Thyroid gland (tissue), 4 donors: ENCODE results near the gene PCNX3. TPM values are rescaled to one million over a fixed set of nuclear protein-coding genes. Genes with fewer than 3 reads are reported as not detected.

Experiments used
- DNase-seq, 2 donors: peaks; one replicate each; pipeline ENCODE4 v3.0.0-alpha.2; 2019
- H3K27ac ChIP-seq, 3 donors: fragments of 200-600 bp; sonication (generic); 1 replicate in 2 of 3; 2 replicates in 1 of 3; pipeline ENCODE4 v1.5.1; 2016 to 2019; ENCODE audit warnings: mild to moderate bottlenecking in 1 of 3, moderate library complexity in 1 of 3
- H3K27me3 ChIP-seq: fragments of 200-600 bp; sonication (generic); one replicate; pipeline ENCODE4 v1.5.1; 2019
- H3K36me3 ChIP-seq, 2 donors: fragments of 200-600 bp; sonication (generic); one replicate each; pipeline ENCODE4 v1.5.1; 2016 to 2019
- H3K4me1 ChIP-seq, 2 donors: fragments of 200-600 bp; sonication (generic); one replicate each; pipeline ENCODE4 v1.5.1; 2017 to 2019
- H3K4me3 ChIP-seq, 3 donors: fragments of 200-600 bp; sonication (generic); replicated peaks in 1 of 3; 1 replicate in 2 of 3; 2 replicates in 1 of 3; pipeline ENCODE4 v1.5.1; 2016; ENCODE audit warnings: mild to moderate bottlenecking in 1 of 3
- H3K9me3 ChIP-seq: fragments of 200-600 bp; sonication (generic); one replicate; pipeline ENCODE4 v1.5.1; 2017
- POLR2A ChIP-seq, 2 donors: fragments of 450-650 bp; IDR thresholded peaks; one replicate each; pipeline ENCODE4 v1.6.1; 2017; ENCODE audit warnings: antibody characterized with exemption in 2 of 2, mild to moderate bottlenecking in 2 of 2, moderate library complexity in 1 of 2
- WGBS, 2 donors: methylation state at CpG; one replicate each; pipeline ENCODE4 v1.1.5; 2017; 5-methylcytosine and 5-hydroxymethylcytosine counted together
- intact Hi-C: fragments of 100-400 bp; cut with DNase I; formaldehyde crosslinking; loops from one replicate; pipeline ENCODE4 v1.15.1; 2023
- total RNA-seq, 4 donors: library from RNA; depleted of rRNA; stranded (reverse); fragments of >200 nt; gene quantifications; one replicate each; pipeline ENCODE4 v1.2.3, GENCODE V29; 2016
- TF ChIP-seq, protein P1 (sequence below), 6 experiments: fragments of 200-600 bp in 3 of 6; fragments of 450-650 bp in 3 of 6; sonication (generic) in 3 of 6; IDR thresholded peaks; one replicate each; pipeline ENCODE4 v1.5.1; 2016 to 2019; ENCODE audit warnings: antibody characterized with exemption in 6 of 6, mild to moderate bottlenecking in 2 of 6, inconsistent platforms in 1 of 6, moderate library complexity in 1 of 6

PCNX3 gene
- total RNA-seq, 4 donors from 2014 or later, result 18.9 to 54.2 (median 47.0) TPM

DNA sequence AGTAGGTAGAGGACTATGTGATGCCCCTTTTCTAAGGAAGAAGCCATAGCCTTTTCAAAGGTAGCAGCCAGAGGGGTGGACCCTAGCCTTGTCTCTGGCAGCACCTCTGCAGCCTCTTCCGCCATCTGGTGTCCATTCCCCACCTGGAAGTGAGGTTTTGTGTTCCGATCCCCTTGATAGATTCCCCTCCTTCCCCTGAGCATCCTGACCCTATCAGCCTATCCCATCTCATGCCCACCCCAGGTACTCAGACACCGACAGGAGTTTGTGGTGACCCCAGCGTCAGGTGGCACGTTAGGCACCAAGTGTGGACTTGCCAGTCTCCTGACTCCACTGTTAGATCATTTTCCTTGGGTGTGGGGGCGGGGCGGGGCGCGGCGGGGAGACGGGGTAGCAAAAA is 43.6 kb upstream of the PCNX3 start:
- Histone ChIP-seq H3K9me3 (no peaks in the 10 kb centered on the region), H3K27ac (peak overlapping the region in 1 of 3 donors; percentile 49), H3K4me3 (peak overlapping the region in 1 of 3 donors; percentile 62), H3K4me1 (peaks cover 54 to 68% of the 10 kb centered on the region in 2 donors), H3K27me3 (no peaks in the 10 kb centered on the region), H3K36me3 (no peaks in the 10 kb centered on the region)
- intact Hi-C loops, result loop anchor here (2.0 kb wide), 1 partner anchor 29 kb away; no protein-coding TSS in a partner anchor
- DNase-seq, result no peak
- 10 to 13% methylated on average over 11 of the region's 11 CpGs for WGBS, 2 donors
- no peak for TF ChIP-seq POLR2A (IDR thresholded peaks at IDR 0.05)
- TF ChIP-seq, protein P1, sequence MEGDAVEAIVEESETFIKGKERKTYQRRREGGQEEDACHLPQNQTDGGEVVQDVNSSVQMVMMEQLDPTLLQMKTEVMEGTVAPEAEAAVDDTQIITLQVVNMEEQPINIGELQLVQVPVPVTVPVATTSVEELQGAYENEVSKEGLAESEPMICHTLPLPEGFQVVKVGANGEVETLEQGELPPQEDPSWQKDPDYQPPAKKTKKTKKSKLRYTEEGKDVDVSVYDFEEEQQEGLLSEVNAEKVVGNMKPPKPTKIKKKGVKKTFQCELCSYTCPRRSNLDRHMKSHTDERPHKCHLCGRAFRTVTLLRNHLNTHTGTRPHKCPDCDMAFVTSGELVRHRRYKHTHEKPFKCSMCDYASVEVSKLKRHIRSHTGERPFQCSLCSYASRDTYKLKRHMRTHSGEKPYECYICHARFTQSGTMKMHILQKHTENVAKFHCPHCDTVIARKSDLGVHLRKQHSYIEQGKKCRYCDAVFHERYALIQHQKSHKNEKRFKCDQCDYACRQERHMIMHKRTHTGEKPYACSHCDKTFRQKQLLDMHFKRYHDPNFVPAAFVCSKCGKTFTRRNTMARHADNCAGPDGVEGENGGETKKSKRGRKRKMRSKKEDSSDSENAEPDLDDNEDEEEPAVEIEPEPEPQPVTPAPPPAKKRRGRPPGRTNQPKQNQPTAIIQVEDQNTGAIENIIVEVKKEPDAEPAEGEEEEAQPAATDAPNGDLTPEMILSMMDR (IDR thresholded peaks at IDR 0.05), result peak in 4 of 6 experiments; percentile 10 to 22 (median 20)

DNA sequence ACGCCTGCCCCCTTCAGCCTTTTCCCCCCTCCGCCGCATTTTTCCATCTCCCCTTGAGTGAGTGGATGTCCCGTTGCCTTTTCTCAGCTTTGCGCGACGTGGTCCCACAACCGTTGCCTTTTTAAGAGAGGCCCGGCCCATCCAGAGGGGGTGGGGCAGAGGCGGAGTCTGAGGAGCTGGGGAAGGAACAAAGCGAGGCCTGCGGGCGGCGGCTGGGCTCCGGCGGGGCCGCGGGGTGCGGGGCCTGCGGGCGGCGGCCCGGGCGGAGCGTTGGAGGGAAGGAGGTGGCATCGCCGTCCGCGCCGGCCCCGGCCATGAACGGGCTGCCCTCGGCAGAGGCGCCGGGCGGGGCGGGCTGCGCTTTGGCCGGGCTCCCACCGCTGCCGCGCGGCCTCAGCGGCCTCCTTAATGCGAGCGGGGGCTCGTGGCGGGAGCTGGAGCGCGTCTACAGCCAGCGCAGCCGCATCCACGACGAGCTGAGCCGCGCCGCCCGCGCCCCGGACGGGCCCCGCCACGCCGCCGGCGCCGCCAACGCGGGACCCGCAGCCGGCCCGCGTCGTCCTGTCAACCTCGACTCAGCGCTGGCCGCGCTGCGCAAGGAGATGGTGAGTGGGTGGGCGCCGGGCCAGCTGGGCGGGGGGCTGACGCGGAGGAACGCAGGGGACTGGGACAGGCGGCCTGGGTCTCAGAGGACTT is 43.1 kb upstream of the PCNX3 start, which contains the start of gene FAM89B:
FAM89B (plus strand) TSS at position 183 of the 696 bp plus-strand sequence; CDS start at position 315, 132 bp downstream.
- peak; percentile 92 to 94 for DNase-seq
- Histone ChIP-seq H3K27ac (peak within 1 kb of the TSS in 1 of 3 donors; percentile 81), H3K4me3 (peak within 1 kb of the TSS in 2 of 3 donors; percentile 31 to 62), H3K27me3 (no peaks in the 10 kb centered on the region), H3K36me3 (no peaks in the 10 kb centered on the region), H3K9me3 (no peaks in the 10 kb centered on the region), H3K4me1 (peaks cover 52 to 71% of the 10 kb centered on the region in 2 donors)
- TF ChIP-seq, protein P1 (IDR thresholded peaks at IDR 0.05), result peak in 1 of 6 experiments; percentile 1
- TF ChIP-seq POLR2A (IDR thresholded peaks at IDR 0.05), result peak in 1 of 2 donors; percentile 74
- 0% methylated on average over 40 to 46 of the region's 86 CpGs for WGBS, 2 donors
- intact Hi-C loops, result loop anchor here (2.0 kb wide), 1 partner anchor 30 kb away; no protein-coding TSS in a partner anchor

DNA sequence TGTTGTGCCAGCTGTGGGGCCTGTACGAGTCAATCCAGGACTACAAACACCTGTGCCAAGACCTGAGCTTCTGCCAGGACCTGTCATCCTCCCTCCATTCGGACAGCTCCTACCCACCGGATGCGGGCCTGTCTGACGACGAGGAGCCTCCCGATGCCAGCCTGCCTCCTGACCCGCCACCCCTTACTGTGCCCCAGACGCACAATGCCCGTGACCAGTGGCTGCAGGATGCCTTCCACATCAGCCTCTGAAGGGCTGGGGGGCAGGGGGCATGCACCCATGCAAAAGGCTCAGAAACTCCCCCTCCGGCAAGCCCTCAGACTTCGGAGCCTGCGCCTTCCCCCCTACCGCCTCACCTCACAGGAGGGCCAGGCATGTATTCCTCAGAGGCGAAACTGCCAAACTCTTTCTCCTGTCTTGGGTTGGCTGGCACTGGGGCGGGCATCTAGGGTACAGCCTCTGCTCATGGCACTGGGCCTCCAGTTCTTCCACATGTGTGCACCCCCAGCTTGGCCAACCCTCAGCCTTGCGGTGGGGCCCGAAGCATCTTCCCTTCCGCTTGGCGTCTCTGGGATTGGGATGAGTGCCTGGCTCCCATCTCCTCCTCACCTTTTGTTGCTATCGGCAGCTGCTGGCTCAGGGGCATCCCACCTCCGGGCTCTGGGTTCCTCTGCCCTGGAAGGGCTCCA is 42.0 kb upstream of the PCNX3 start:
- intact Hi-C loops, result loop anchor here (2.0 kb wide), 1 partner anchor 31 kb away; no protein-coding TSS in a partner anchor
- Histone ChIP-seq H3K36me3 (no peaks in the 10 kb centered on the region), H3K27ac (peak overlapping the region in 2 of 3 donors; percentile 22 to 81), H3K27me3 (no peaks in the 10 kb centered on the region), H3K4me3 (peak overlapping the region in 1 of 3 donors; percentile 62), H3K4me1 (peaks cover 52 to 65% of the 10 kb centered on the region in 2 donors), H3K9me3 (no peaks in the 10 kb centered on the region)
- TF ChIP-seq POLR2A (IDR thresholded peaks at IDR 0.05), result no peak
- TF ChIP-seq, protein P1 (IDR thresholded peaks at IDR 0.05), result no peak
- WGBS, 2 donors, result 41 to 62% methylated on average over 14 of the region's 22 CpGs
- no peak for DNase-seq

DNA sequence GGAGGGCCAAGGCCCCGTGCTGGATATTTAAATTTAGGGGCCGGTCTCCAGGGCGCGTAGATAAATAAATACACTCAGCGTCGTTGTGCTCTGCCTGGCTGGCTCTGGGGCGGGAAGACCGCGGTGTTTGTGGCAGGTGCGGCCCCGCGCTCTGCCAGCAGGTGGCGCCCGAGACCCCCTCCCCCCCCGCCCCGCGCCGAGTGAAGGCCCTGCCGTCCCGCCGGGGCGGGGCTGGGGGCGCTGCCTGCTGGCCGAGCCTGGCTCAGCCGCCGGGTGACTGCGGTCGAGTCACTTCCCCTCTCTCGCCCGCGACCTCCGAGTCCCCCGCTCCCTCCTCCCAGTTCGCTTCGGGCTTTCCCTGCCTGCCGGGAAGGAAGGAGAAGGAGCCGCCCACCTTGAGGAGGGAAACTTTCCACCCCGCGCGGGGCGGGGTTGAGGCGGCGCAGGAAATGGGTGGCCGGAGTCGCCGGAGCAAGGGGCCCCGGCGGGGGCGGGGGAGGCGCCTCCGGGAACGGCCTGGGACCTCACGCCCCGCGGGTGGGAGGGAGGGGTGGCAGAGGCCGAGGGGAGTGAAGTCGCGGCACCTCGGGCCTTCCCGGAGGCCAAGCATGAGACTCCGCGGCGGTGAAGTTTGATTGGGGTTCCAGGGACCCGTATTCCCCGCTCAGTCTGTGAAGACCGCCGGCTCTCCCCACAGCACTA is 41.3 kb upstream of the PCNX3 start:
- Histone ChIP-seq H3K36me3 (no peaks in the 10 kb centered on the region), H3K9me3 (no peaks in the 10 kb centered on the region), H3K27me3 (no peaks in the 10 kb centered on the region), H3K4me3 (peak overlapping the region in 1 of 3 donors; percentile 62), H3K27ac (peak overlapping the region; percentile 6 to 81 (median 63)), H3K4me1 (peaks cover 44 to 58% of the 10 kb centered on the region in 2 donors)
- peak; percentile 78 to 80 for DNase-seq
- intact Hi-C loops, result no loop called here
- TF ChIP-seq, protein P1 (IDR thresholded peaks at IDR 0.05), result peak; percentile 41 to 99 (median 92)
- no peak for TF ChIP-seq POLR2A (IDR thresholded peaks at IDR 0.05)
- WGBS, 2 donors, result 4% methylated on average over 24 of the region's 67 CpGs; no CpG with 5 or more reads in 1 of the 2 donors
